ENCODE results near the gene STAT4.

STAT4 gene

GRCh38 chr2:191189112-191189635 lies 38.4 kb upstream of the STAT4 start:
- POLR2A ChIA-PET = no interaction called here
- H3K36me3 ChIP-seq (ENCODE audit: control insufficient read depth in 2 of 2, insufficient read depth in 1 of 2, low read length in 2 of 2) = no peaks in the 10 kb centered on the region
- no peak overlapping the region for H3K4me3 ChIP-seq (ENCODE audit: low read depth, low read length)
- TF ChIP-seq ZNF239 (tag by site-specific recombination; IDR thresholded peaks at IDR 0.05) (no peak), ZNF585B (tag by site-specific recombination; IDR thresholded peaks at IDR 0.05) (no peak), SCRT1 (tag by site-specific recombination; IDR thresholded peaks at IDR 0.05; ENCODE audit: borderline replicate concordance) (no peak), ZNF140 (tag by site-specific recombination; IDR thresholded peaks at IDR 0.05) (no peak), ZNF146 (tag by site-specific recombination; IDR thresholded peaks at IDR 0.05) (no peak), PRDM1 (tag by site-specific recombination; IDR thresholded peaks at IDR 0.05) (no peak), ZNF747 (tag by site-specific recombination; IDR thresholded peaks at IDR 0.05) (no peak), ZNF175 (tag by site-specific recombination; IDR thresholded peaks at IDR 0.05) (no peak), GLI2 (tag by site-specific recombination; IDR thresholded peaks at IDR 0.05; ENCODE audit: borderline replicate concordance, low read depth) (no peak), OSR2 (tag by site-specific recombination; IDR thresholded peaks at IDR 0.05) (no peak), YY2 (tag by site-specific recombination; IDR thresholded peaks at IDR 0.05) (no peak), ZNF23 (tag by site-specific recombination; IDR thresholded peaks at IDR 0.05; ENCODE audit: borderline replicate concordance) (no peak), ZNF521 (tag by site-specific recombination; IDR thresholded peaks at IDR 0.05) (no peak), ZNF221 (tag by site-specific recombination; IDR thresholded peaks at IDR 0.05; ENCODE audit: borderline replicate concordance) (no peak), ZNF394 (tag by site-specific recombination; IDR thresholded peaks at IDR 0.05; ENCODE audit: borderline replicate concordance) (no peak), ZNF76 (tag by site-specific recombination; IDR thresholded peaks at IDR 0.05; ENCODE audit: borderline replicate concordance, low read depth) (no peak), ZNF510 (tag by site-specific recombination; IDR thresholded peaks at IDR 0.05; ENCODE audit: insufficient replicate concordance) (no peak)
- no peak overlapping the region for H3K27ac ChIP-seq (ENCODE audit: extremely low read depth, low read depth, low read length)
- CTCF ChIA-PET = interaction anchor here (0.6 kb wide), 1 partner anchor 24 kb away, joined by 3 read pairs; no protein-coding TSS in a partner anchor
- H3K4me1 ChIP-seq (ENCODE audit: control insufficient read depth, insufficient read depth, low read length) = no peaks in the 10 kb centered on the region
- H3K9me3 ChIP-seq (ENCODE audit: control insufficient read depth, insufficient read depth, low read depth, low read length) = no peaks in the 10 kb centered on the region

- no peak for TF ChIP-seq ZNF544 (tag by site-specific recombination; IDR thresholded peaks at IDR 0.05)
- TF ChIP-seq REST (tag by site-specific recombination; IDR thresholded peaks at IDR 0.05) = no peak
- no peak for TF ChIP-seq ZSCAN4 (tag by site-specific recombination; IDR thresholded peaks at IDR 0.05)
- TF ChIP-seq ZNF335 (tag by site-specific recombination; conservative IDR thresholded peaks at IDR 0.05) = no peak
- Histone ChIP-seq H3K4me1 (ENCODE audit: control insufficient read depth, insufficient read depth, low read length) (no peaks in the 10 kb centered on the region), H3K36me3 (ENCODE audit: control insufficient read depth in 2 of 2, insufficient read depth in 1 of 2, low read length in 2 of 2) (no peaks in the 10 kb centered on the region), H3K27ac (ENCODE audit: extremely low read depth, low read depth, low read length) (no peak overlapping the region), H3K9me3 (ENCODE audit: control insufficient read depth, insufficient read depth, low read depth, low read length) (no peaks in the 10 kb centered on the region), H3K4me3 (ENCODE audit: low read depth, low read length) (no peak overlapping the region)
- ChIA-PET CTCF (interaction anchor here (0.6 kb wide), 1 partner anchor 25 kb away, joined by 3 read pairs; no protein-coding TSS in a partner anchor), POLR2A (no interaction called here)
Observed at GRCh38 chr2:191188550-191189093, 37.8 kb upstream of the STAT4 start.

Data from HEK293 (cell line).